ENCODE data around the gene SLC9A9.

SLC9A9 gene

DNA sequence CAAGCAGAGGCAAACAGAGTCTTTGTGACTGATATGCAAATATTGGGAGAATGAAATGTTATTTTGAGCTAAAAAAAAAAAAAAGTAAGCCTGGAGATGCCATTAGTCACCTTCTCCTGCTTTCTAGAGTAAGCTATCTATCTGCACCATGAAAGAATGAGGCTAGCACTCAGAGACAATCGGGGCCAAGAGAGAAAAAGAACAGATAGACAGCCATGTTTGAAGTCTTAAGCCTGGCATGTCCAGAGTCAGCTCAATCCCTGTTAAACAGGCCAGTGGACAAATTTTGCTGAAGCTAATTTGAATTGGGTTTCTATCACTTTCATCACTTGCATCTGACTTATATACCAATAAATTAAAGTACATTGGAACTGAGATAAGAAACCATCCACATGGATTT, 204.4 kb downstream of the SLC9A9 start (continued):
- TF ChIP-seq, protein P1, sequence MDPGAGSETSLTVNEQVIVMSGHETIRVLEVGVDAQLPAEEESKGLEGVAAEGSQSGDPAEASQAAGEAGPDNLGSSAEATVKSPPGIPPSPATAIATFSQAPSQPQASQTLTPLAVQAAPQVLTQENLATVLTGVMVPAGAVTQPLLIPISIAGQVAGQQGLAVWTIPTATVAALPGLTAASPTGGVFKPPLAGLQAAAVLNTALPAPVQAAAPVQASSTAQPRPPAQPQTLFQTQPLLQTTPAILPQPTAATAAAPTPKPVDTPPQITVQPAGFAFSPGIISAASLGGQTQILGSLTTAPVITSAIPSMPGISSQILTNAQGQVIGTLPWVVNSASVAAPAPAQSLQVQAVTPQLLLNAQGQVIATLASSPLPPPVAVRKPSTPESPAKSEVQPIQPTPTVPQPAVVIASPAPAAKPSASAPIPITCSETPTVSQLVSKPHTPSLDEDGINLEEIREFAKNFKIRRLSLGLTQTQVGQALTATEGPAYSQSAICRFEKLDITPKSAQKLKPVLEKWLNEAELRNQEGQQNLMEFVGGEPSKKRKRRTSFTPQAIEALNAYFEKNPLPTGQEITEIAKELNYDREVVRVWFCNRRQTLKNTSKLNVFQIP (CRISPR knock-in tag; IDR thresholded peaks at IDR 0.05; ENCODE audit: borderline replicate concordance, low read depth) = no peak
- no peak for TF ChIP-seq ZFP30 (CRISPR knock-in tag; IDR thresholded peaks at IDR 0.05)

DNA sequence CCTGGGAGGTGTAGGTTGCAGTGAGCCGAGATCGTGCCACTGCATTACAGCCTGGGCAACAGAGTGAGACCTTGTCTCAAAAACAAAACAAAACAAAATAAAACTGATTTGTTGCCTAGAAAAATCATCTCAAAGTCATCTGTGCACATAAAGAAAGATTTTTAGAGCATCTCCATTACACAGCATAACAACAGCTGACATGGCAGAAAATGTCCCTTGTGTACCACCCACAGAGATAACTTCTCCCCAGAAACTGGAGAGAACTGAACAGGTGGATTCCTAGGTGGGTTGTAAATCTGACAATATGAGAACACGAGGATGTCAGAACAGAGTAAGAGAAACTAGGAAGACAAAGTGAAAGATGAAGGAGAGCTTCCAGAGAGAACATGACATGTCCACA, 207.5 kb downstream of the SLC9A9 start:
- TF ChIP-seq TOX (CRISPR knock-in tag; IDR thresholded peaks at IDR 0.05; ENCODE audit: borderline replicate concordance) = no peak
- no peak for TF ChIP-seq ZFP3 (CRISPR knock-in tag; IDR thresholded peaks at IDR 0.05)
- TF ChIP-seq SNAI2 (CRISPR knock-in tag; IDR thresholded peaks at IDR 0.05) = no peak
- no peak for TF ChIP-seq BACH2 (CRISPR knock-in tag; IDR thresholded peaks at IDR 0.05; ENCODE audit: borderline replicate concordance)
- TF ChIP-seq ARNTL (CRISPR knock-in tag; IDR thresholded peaks at IDR 0.05; ENCODE audit: borderline replicate concordance, low read depth) = no peak
- TF ChIP-seq, protein P1 (CRISPR knock-in tag; IDR thresholded peaks at IDR 0.05; ENCODE audit: borderline replicate concordance, low read depth) = no peak
- no peak for TF ChIP-seq GLIS3 (CRISPR knock-in tag; IDR thresholded peaks at IDR 0.05)
- TF ChIP-seq, protein P2, sequence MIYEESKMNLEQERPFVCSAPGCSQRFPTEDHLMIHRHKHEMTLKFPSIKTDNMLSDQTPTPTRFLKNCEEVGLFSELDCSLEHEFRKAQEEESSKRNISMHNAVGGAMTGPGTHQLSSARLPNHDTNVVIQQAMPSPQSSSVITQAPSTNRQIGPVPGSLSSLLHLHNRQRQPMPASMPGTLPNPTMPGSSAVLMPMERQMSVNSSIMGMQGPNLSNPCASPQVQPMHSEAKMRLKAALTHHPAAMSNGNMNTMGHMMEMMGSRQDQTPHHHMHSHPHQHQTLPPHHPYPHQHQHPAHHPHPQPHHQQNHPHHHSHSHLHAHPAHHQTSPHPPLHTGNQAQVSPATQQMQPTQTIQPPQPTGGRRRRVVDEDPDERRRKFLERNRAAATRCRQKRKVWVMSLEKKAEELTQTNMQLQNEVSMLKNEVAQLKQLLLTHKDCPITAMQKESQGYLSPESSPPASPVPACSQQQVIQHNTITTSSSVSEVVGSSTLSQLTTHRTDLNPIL (CRISPR knock-in tag; IDR thresholded peaks at IDR 0.05; ENCODE audit: low read depth) = no peak
- no peak for TF ChIP-seq ZC3H10 (CRISPR knock-in tag; IDR thresholded peaks at IDR 0.05)
- TF ChIP-seq, protein P3, sequence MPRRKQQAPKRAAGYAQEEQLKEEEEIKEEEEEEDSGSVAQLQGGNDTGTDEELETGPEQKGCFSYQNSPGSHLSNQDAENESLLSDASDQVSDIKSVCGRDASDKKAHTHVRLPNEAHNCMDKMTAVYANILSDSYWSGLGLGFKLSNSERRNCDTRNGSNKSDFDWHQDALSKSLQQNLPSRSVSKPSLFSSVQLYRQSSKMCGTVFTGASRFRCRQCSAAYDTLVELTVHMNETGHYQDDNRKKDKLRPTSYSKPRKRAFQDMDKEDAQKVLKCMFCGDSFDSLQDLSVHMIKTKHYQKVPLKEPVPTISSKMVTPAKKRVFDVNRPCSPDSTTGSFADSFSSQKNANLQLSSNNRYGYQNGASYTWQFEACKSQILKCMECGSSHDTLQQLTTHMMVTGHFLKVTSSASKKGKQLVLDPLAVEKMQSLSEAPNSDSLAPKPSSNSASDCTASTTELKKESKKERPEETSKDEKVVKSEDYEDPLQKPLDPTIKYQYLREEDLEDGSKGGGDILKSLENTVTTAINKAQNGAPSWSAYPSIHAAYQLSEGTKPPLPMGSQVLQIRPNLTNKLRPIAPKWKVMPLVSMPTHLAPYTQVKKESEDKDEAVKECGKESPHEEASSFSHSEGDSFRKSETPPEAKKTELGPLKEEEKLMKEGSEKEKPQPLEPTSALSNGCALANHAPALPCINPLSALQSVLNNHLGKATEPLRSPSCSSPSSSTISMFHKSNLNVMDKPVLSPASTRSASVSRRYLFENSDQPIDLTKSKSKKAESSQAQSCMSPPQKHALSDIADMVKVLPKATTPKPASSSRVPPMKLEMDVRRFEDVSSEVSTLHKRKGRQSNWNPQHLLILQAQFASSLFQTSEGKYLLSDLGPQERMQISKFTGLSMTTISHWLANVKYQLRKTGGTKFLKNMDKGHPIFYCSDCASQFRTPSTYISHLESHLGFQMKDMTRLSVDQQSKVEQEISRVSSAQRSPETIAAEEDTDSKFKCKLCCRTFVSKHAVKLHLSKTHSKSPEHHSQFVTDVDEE (CRISPR knock-in tag; IDR thresholded peaks at IDR 0.05) = no peak
- no peak for TF ChIP-seq ZFP30 (CRISPR knock-in tag; IDR thresholded peaks at IDR 0.05)
- TF ChIP-seq RARB (CRISPR knock-in tag; IDR thresholded peaks at IDR 0.05) = no peak
- no peak for TF ChIP-seq ZNF70 (CRISPR knock-in tag; IDR thresholded peaks at IDR 0.05)
- TF ChIP-seq ISL1 (CRISPR knock-in tag; IDR thresholded peaks at IDR 0.05) = no peak
- TF ChIP-seq PPARA (CRISPR knock-in tag; IDR thresholded peaks at IDR 0.05; ENCODE audit: borderline replicate concordance) = no peak
- TF ChIP-seq, protein P4, sequence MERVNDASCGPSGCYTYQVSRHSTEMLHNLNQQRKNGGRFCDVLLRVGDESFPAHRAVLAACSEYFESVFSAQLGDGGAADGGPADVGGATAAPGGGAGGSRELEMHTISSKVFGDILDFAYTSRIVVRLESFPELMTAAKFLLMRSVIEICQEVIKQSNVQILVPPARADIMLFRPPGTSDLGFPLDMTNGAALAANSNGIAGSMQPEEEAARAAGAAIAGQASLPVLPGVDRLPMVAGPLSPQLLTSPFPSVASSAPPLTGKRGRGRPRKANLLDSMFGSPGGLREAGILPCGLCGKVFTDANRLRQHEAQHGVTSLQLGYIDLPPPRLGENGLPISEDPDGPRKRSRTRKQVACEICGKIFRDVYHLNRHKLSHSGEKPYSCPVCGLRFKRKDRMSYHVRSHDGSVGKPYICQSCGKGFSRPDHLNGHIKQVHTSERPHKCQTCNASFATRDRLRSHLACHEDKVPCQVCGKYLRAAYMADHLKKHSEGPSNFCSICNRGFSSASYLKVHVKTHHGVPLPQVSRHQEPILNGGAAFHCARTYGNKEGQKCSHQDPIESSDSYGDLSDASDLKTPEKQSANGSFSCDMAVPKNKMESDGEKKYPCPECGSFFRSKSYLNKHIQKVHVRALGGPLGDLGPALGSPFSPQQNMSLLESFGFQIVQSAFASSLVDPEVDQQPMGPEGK (CRISPR knock-in tag; IDR thresholded peaks at IDR 0.05; ENCODE audit: borderline replicate concordance) = no peak
- no peak for TF ChIP-seq ZNF8 (CRISPR knock-in tag; IDR thresholded peaks at IDR 0.05)
- TF ChIP-seq CSDC2 (CRISPR knock-in tag; IDR thresholded peaks at IDR 0.05) = no peak
- TF ChIP-seq, protein P5, sequence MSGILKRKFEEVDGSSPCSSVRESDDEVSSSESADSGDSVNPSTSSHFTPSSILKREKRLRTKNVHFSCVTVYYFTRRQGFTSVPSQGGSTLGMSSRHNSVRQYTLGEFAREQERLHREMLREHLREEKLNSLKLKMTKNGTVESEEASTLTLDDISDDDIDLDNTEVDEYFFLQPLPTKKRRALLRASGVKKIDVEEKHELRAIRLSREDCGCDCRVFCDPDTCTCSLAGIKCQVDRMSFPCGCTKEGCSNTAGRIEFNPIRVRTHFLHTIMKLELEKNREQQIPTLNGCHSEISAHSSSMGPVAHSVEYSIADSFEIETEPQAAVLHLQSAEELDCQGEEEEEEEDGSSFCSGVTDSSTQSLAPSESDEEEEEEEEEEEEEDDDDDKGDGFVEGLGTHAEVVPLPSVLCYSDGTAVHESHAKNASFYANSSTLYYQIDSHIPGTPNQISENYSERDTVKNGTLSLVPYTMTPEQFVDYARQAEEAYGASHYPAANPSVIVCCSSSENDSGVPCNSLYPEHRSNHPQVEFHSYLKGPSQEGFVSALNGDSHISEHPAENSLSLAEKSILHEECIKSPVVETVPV (CRISPR knock-in tag; IDR thresholded peaks at IDR 0.05) = no peak
- no peak for ATAC-seq

DNA sequence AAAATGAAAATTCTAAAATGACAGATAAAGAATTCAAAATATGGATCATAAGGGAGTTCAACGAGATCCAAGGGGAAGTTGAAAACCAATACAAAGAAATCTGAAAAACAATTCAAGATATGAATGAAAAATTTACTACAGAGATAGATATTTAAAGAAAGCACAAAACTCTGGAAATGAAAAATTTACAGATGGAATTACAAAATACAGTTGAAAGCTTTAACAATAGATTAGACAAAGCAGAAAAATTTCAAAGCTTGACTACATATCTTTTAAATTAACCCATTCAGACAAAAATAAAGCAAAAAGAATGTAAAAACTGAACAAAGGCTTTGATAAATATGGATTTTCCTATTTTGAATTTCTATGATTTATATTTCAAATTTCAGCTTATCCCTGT, 211.1 kb downstream of the SLC9A9 start:
- no peak for ATAC-seq
- TF ChIP-seq TOX (CRISPR knock-in tag; IDR thresholded peaks at IDR 0.05; ENCODE audit: borderline replicate concordance) (no peak), ZNF565 (CRISPR knock-in tag; conservative IDR thresholded peaks at IDR 0.05; ENCODE audit: low read depth) (no peak), ZC3H10 (CRISPR knock-in tag; IDR thresholded peaks at IDR 0.05) (no peak), ISL1 (CRISPR knock-in tag; IDR thresholded peaks at IDR 0.05) (no peak), SNAI2 (CRISPR knock-in tag; IDR thresholded peaks at IDR 0.05) (no peak), OSR1 (CRISPR knock-in tag; IDR thresholded peaks at IDR 0.05) (no peak), PPARA (CRISPR knock-in tag; IDR thresholded peaks at IDR 0.05; ENCODE audit: borderline replicate concordance) (no peak), ZFP30 (CRISPR knock-in tag; IDR thresholded peaks at IDR 0.05) (no peak), BACH2 (CRISPR knock-in tag; IDR thresholded peaks at IDR 0.05; ENCODE audit: borderline replicate concordance) (no peak), TCF4 (CRISPR knock-in tag; IDR thresholded peaks at IDR 0.05; ENCODE audit: borderline replicate concordance) (no peak)
- TF ChIP-seq, protein P3 (CRISPR knock-in tag; IDR thresholded peaks at IDR 0.05) = no peak
- TF ChIP-seq, protein P4 (CRISPR knock-in tag; IDR thresholded peaks at IDR 0.05; ENCODE audit: borderline replicate concordance) = no peak
